OCI-LY3 (cell line): ENCODE data around the gene DCTN2.

ENCODE experiments used
- H2AFZ ChIP-seq: fragments of 200-600, 300-600 bp; shearing (Covaris generic); 2 replicates; pipeline ENCODE4 v1.6.0; 2014; ENCODE audit warnings: antibody characterized with exemption, low read depth, low read length
- H3K27ac ChIP-seq: fragments of 200-600, 300-600 bp; sonication (generic); 2 replicates; pipeline ENCODE4 v1.5.1; 2014; ENCODE audit warnings: mild to moderate bottlenecking, low read length, moderate library complexity, mixed read lengths
- H3K27me3 ChIP-seq: fragments of 200-600, 300-600 bp; sonication (generic); 2 replicates; pipeline ENCODE4 v1.6.1; 2014; ENCODE audit warnings: low read depth, low read length, mixed read lengths
- H3K36me3 ChIP-seq: fragments of 200-600, 300-600 bp; sonication (generic); replicated peaks from 2 replicates; pipeline ENCODE3; 2014; ENCODE audit warnings: low read depth, low read length, mixed read lengths
- H3K4me1 ChIP-seq: fragments of 300-600, 200-600 bp; sonication (generic); 2 replicates; pipeline ENCODE4 v1.6.1; 2014; ENCODE audit warnings: low read length, mixed read lengths
- H3K4me2 ChIP-seq: fragments of 200-600, 300-600 bp; sonication (generic); 2 replicates; pipeline ENCODE4 v1.6.1; 2014; ENCODE audit warnings: low read length, mixed read lengths
- H3K4me3 ChIP-seq: fragments of 300-600, 200-600 bp; sonication (generic); 2 replicates; pipeline ENCODE4 v1.5.1; 2014; ENCODE audit warnings: antibody characterized with exemption, mild to moderate bottlenecking, low read length, moderate library complexity
- H3K79me2 ChIP-seq: fragments of 300-600, 200-600 bp; shearing (Covaris generic); 2 replicates; pipeline ENCODE4 v1.6.1; 2014; ENCODE audit warnings: mild to moderate bottlenecking, low read length, mixed read lengths
- H3K9ac ChIP-seq: fragments of 300-600, 200-600 bp; shearing (Covaris generic); 2 replicates; pipeline ENCODE4 v1.6.0; 2014; ENCODE audit warnings: mild to moderate bottlenecking, low read length, moderate library complexity
- H3K9me3 ChIP-seq: fragments of 200-600, 300-600 bp; shearing (Covaris generic); 2 replicates; pipeline ENCODE4 v1.6.1; 2014; ENCODE audit warnings: low read length, mixed read lengths; ENCODE audit not compliant: insufficient read depth
- H4K20me1 ChIP-seq: fragments of 200-600, 300-600 bp; sonication (generic); 2 replicates; pipeline ENCODE4 v1.6.1; 2016; ENCODE audit warnings: low read length, mixed read lengths; ENCODE audit not compliant: insufficient read depth
- CTCF ChIP-seq: fragments of 200-600, 300-600 bp; sonication (generic); IDR thresholded peaks from 2 replicates; pipeline ENCODE4 v1.5.1; 2014; ENCODE audit warnings: antibody characterized with exemption, low read length, low read depth
- EZH2phosphoT487 ChIP-seq: fragments of 200-600 bp; shearing (Covaris generic); IDR thresholded peaks from 2 replicates; pipeline ENCODE4 v1.6.1; 2018; ENCODE audit warnings: antibody characterized with exemption, mixed run types, low read depth

Gene DCTN2

DNA sequence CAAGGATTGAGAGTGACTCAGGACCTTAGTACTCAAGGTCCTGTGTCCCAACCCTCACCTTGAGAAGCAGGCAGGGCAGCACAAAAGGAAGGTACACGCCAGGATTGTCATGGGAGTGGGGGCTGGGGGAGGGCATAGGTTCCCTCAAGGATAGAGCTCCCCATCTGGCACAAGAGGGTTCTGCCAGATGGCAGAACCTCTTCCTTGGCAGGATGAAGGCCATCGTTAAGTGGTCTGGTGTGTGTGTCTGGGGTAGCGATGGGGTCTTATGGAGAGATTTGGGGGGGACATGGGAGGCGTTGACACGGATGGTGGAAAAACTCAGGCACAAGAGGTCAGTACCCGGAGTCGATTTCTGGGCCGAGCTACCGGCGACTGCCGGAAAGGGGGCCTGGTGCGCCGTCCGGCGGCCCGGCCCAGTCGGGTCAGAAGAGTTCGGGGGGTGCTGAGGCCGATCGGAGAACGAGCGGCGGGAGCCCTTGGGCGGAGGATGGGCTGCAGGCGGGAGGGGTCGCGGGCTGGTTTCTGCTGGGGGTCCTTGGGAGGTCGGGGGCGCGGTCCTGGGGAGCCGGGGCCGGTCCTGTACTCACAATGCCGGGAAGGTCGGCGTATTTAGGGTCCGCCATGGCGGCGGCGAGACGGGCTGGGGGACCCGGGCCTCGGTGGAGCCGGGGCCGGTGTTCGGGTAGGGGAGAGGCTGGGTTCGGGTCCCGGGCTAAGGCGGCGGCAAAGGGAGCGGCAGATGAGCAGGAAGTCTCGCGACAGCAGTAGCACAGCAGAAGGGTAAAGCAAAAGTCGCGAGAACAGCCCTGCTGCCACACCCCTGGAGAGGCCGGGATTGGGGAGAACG lies at the start of gene DCTN2:
DCTN2 (minus strand) TSS at position 755 of the 850 bp plus-strand sequence; CDS start at position 626, 129 bp downstream.
- Histone ChIP-seq H3K9ac (peak within 1 kb of the TSS; percentile 94), H4K20me1 (no peaks in the 10 kb centered on the region), H3K79me2 (peaks cover 17% of the 10 kb centered on the region), H3K4me2 (peak within 1 kb of the TSS; percentile 97), H3K4me1 (peaks cover 17% of the 10 kb centered on the region), H3K36me3 (peaks cover under 1% of the 10 kb centered on the region), H3K27ac (peak within 1 kb of the TSS; percentile 18; the same call in 1 of the 2 replicates), H3K4me3 (peak within 1 kb of the TSS; percentile 95), H3K27me3 (no peaks in the 10 kb centered on the region), H2AFZ (peak within 1 kb of the TSS; percentile 98), H3K9me3 (no peaks in the 10 kb centered on the region)
- no peak; the same call in 1 of the 2 replicates for TF ChIP-seq CTCF
- no peak for TF ChIP-seq EZH2phosphoT487

- Histone ChIP-seq H3K27ac (no peak overlapping the region), H2AFZ (no peak overlapping the region), H4K20me1 (no peaks in the 10 kb centered on the region), H3K36me3 (no peaks in the 10 kb centered on the region), H3K4me2 (no peak overlapping the region), H3K4me3 (no peak overlapping the region), H3K27me3 (peaks cover 2% of the 10 kb centered on the region; the same call in 1 of the 2 replicates), H3K4me1 (peaks cover 17% of the 10 kb centered on the region), H3K9ac (no peak overlapping the region), H3K9me3 (no peaks in the 10 kb centered on the region), H3K79me2 (peaks cover 17% of the 10 kb centered on the region)
- TF ChIP-seq EZH2phosphoT487 (no peak), CTCF (no peak)
Observed at GRCh38 chr12:57593187-57593586, 46.2 kb upstream of the DCTN2 start.

GRCh38 chr12:57592551-57593165 lies 45.7 kb upstream of the DCTN2 start:
- H3K9ac ChIP-seq: no peak overlapping the region
- peaks cover 8% of the 10 kb centered on the region; the same call in 1 of the 2 replicates for H3K27me3 ChIP-seq
- no peak overlapping the region for H3K4me3 ChIP-seq
- no peaks in the 10 kb centered on the region for H3K9me3 ChIP-seq
- no peak overlapping the region for H3K4me2 ChIP-seq
- H3K36me3 ChIP-seq: no peaks in the 10 kb centered on the region
- H3K79me2 ChIP-seq: peaks cover 17% of the 10 kb centered on the region
- no peak for TF ChIP-seq EZH2phosphoT487
- no peak for TF ChIP-seq CTCF
- no peak overlapping the region for H3K27ac ChIP-seq
- peaks cover 17% of the 10 kb centered on the region for H3K4me1 ChIP-seq
- H4K20me1 ChIP-seq: no peaks in the 10 kb centered on the region
- no peak overlapping the region for H2AFZ ChIP-seq

DNA sequence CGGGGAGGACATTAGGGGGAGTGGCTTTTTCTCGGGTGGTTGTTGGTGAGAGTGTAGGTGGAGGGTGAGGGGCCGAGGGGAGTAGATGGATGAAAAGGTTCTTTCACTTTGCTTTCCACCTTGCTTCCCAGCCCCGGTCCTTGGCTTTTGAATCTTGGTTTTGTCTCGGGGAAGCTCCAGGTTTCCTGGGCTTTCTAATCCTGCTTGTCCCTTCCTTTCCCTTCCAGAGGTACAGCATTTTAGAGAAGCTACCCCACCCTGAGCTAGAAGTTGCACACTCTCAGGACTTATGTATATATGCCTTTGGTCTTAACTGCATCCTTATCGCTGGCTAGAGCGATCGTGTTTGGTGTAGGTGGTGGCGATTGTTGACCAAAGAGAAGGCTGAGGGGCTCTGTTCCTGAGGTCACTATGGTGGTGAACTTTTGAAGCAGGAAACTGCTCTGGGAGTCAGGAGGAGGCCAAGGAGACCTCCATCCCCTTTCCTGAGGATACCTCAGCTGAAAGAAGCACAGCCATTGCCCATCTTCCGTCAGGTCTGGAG lies 44.9 kb upstream of the DCTN2 start:
- peaks cover 17% of the 10 kb centered on the region for H3K4me1 ChIP-seq
- peaks cover 17% of the 10 kb centered on the region for H3K79me2 ChIP-seq
- no peak for TF ChIP-seq CTCF
- TF ChIP-seq EZH2phosphoT487: no peak
- H3K9ac ChIP-seq: peak overlapping the region; percentile 74
- peaks cover 13% of the 10 kb centered on the region for H3K27me3 ChIP-seq
- no peaks in the 10 kb centered on the region for H3K9me3 ChIP-seq
- no peaks in the 10 kb centered on the region for H4K20me1 ChIP-seq
- peak overlapping the region; percentile 99 for H3K4me3 ChIP-seq
- H3K36me3 ChIP-seq: no peaks in the 10 kb centered on the region
- H3K27ac ChIP-seq: no peak overlapping the region
- peak overlapping the region; percentile 100 for H3K4me2 ChIP-seq
- no peak overlapping the region; the same call in 1 of the 2 replicates for H2AFZ ChIP-seq
